Trophoblast cell (in vitro differentiated cells and primary cell): ENCODE measurements around the gene OCIAD1.

Source experiments
- DNase-seq, 2 donors: peaks; one replicate each; pipeline ENCODE4 v3.0.0-alpha.2; 2016
- H2AFZ ChIP-seq: 2 replicates; pipeline ENCODE4 v1.6.1; 2013; ENCODE audit warnings: low read length, moderate library complexity, mild to moderate bottlenecking; ENCODE audit not compliant: insufficient read depth, poor library complexity
- H2AK5ac ChIP-seq: 2 replicates; pipeline ENCODE4 v1.6.1; 2013; ENCODE audit warnings: mild to moderate bottlenecking, low read length
- H2BK120ac ChIP-seq: 2 replicates; pipeline ENCODE4 v1.6.1; 2013; ENCODE audit warnings: low read length, mild to moderate bottlenecking, moderate library complexity; ENCODE audit not compliant: insufficient read depth, poor library complexity
- H2BK12ac ChIP-seq: 2 replicates; pipeline ENCODE4 v1.6.1; 2013; ENCODE audit warnings: mild to moderate bottlenecking, low read length, moderate library complexity
- H2BK5ac ChIP-seq: 2 replicates; pipeline ENCODE4 v1.6.1; 2013; ENCODE audit warnings: low read length, low read depth, moderate library complexity, mild to moderate bottlenecking; ENCODE audit not compliant: poor library complexity
- H3K14ac ChIP-seq: 2 replicates; pipeline ENCODE4 v1.6.1; 2013; ENCODE audit warnings: mild to moderate bottlenecking, low read length
- H3K18ac ChIP-seq: 2 replicates; pipeline ENCODE4 v1.6.1; 2013; ENCODE audit warnings: mild to moderate bottlenecking, low read length
- H3K23ac ChIP-seq: 2 replicates; pipeline ENCODE4 v1.6.1; 2013; ENCODE audit warnings: low read length
- H3K27ac ChIP-seq: 2 replicates; pipeline ENCODE4 v1.5.1; 2013; ENCODE audit warnings: low read depth, mild to moderate bottlenecking, inconsistent platforms, low read length, moderate library complexity
- H3K27me3 ChIP-seq: 2 replicates; pipeline ENCODE4 v1.6.1; 2013; ENCODE audit warnings: inconsistent platforms, mild to moderate bottlenecking, low read length, moderate library complexity; ENCODE audit not compliant: insufficient read depth
- H3K36me3 ChIP-seq, 2 experiments: 1 replicate in 1 of 2; 2 replicates in 1 of 2; pipeline ENCODE4 v1.6.1; 2013; ENCODE audit warnings: low read length in 2 of 2, mild to moderate bottlenecking in 2 of 2, moderate library complexity in 1 of 2; ENCODE audit not compliant: insufficient read depth in 2 of 2, control insufficient read depth in 1 of 2
- H3K4ac ChIP-seq: 2 replicates; pipeline ENCODE4 v1.6.1; 2013; ENCODE audit warnings: low read depth, mild to moderate bottlenecking, low read length, moderate library complexity
- H3K4me1 ChIP-seq, 2 experiments: 1 replicate in 1 of 2; 2 replicates in 1 of 2; pipeline ENCODE4 v1.6.1; 2013; ENCODE audit warnings: low read length in 2 of 2, mild to moderate bottlenecking in 2 of 2, moderate library complexity in 1 of 2; ENCODE audit not compliant: insufficient read depth in 2 of 2, control insufficient read depth in 1 of 2
- H3K4me2 ChIP-seq: 2 replicates; pipeline ENCODE4 v1.6.1; 2013; ENCODE audit warnings: inconsistent platforms, mild to moderate bottlenecking, low read length, moderate library complexity
- H3K4me3 ChIP-seq: 2 replicates; pipeline ENCODE4 v1.5.1; 2013; ENCODE audit warnings: mild to moderate bottlenecking, low read depth, low read length, inconsistent platforms
- H3K79me1 ChIP-seq: one replicate; pipeline ENCODE4 v1.6.1; 2013; ENCODE audit warnings: low read length
- H3K79me2 ChIP-seq: 2 replicates; pipeline ENCODE4 v1.6.1; 2013; ENCODE audit warnings: low read length, mild to moderate bottlenecking; ENCODE audit not compliant: control insufficient read depth, insufficient read depth, poor library complexity
- H3K9ac ChIP-seq: 2 replicates; pipeline ENCODE4 v1.6.1; 2013; ENCODE audit warnings: mild to moderate bottlenecking, low read length
- H3K9me3 ChIP-seq: 2 replicates; pipeline ENCODE4 v1.6.1; 2013; ENCODE audit warnings: low read depth, mild to moderate bottlenecking, control low read depth, inconsistent platforms, low read length; ENCODE audit not compliant: insufficient read depth
- H4K12ac ChIP-seq: 2 replicates; pipeline ENCODE4 v1.6.1; 2013; ENCODE audit warnings: low read depth, mild to moderate bottlenecking, low read length, moderate library complexity
- H4K8ac ChIP-seq: 2 replicates; pipeline ENCODE4 v1.6.1; 2013; ENCODE audit warnings: low read depth, mild to moderate bottlenecking, low read length, moderate library complexity
- H4K91ac ChIP-seq: one replicate; pipeline ENCODE4 v1.6.1; 2013; ENCODE audit warnings: low read depth, mild to moderate bottlenecking, low read length, moderate library complexity
- WGBS: extraction: QIAGEN DNeasy Blood & Tissue Kit; methylation state at CpG from one replicate; pipeline ENCODE4 v1.1.7; 2013; ENCODE audit warnings: missing lambda C conversion rate; ENCODE audit not compliant: insufficient read length, insufficient coverage; ENCODE audit errors: extremely low coverage; 5-methylcytosine and 5-hydroxymethylcytosine counted together

Gene OCIAD1

GRCh38 chr4:48902266-48902665 is 71.4 kb downstream of the OCIAD1 start:
- Histone ChIP-seq H3K36me3 (peaks cover 11 to 25% of the 10 kb centered on the region in 2 experiments), H3K9me3 (no peaks in the 10 kb centered on the region), H3K18ac (no peak overlapping the region), H3K4ac (no peak overlapping the region), H2AK5ac (no peak overlapping the region), H2BK120ac (no peak overlapping the region), H3K4me2 (no peak overlapping the region), H3K9ac (no peak overlapping the region), H3K23ac (no peak overlapping the region), H3K4me3 (no peak overlapping the region), H2AFZ (no peak overlapping the region), H2BK5ac (no peak overlapping the region), H4K91ac (no peak overlapping the region), H3K79me2 (peaks cover 6% of the 10 kb centered on the region), H2BK12ac (no peak overlapping the region), H4K12ac (no peak overlapping the region), H3K14ac (no peak overlapping the region), H3K27me3 (no peaks in the 10 kb centered on the region), H3K27ac (no peak overlapping the region), H3K4me1 (peaks cover 13 to 14% of the 10 kb centered on the region in 2 experiments), H4K8ac (no peak overlapping the region), H3K79me1 (peaks cover 11% of the 10 kb centered on the region)
- peak; percentile 81 to 88 for DNase-seq

DNA sequence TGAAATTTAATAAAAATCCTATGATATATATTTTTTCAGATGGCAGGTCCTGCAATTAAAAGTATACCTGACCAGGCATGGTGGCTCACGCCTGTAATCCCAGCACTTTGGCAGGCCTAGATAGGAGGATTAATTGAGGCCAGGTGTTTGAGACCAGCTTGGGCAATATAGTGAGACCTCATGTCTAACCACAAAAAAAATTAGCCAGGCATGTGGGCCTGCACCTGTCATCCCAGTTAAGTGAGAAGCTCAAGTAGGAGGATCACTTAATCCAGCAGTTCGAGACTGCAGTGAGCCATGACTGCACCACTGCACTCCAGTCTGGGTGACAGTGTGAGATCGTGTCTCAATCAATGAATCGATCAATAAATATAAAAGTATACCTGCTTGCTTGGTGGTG is 73.2 kb downstream of the OCIAD1 start:
- no CpG with 5 or more reads among the region's 4 CpGs for WGBS
- H3K4ac ChIP-seq: no peak overlapping the region
- peaks cover 11% of the 10 kb centered on the region for H3K79me1 ChIP-seq
- no peak overlapping the region for H3K27ac ChIP-seq
- no peak overlapping the region for H3K23ac ChIP-seq
- peak; percentile 71 to 75 for DNase-seq
- no peak overlapping the region for H2AFZ ChIP-seq
- no peak overlapping the region for H3K18ac ChIP-seq
- no peak overlapping the region for H3K9ac ChIP-seq
- no peak overlapping the region for H3K14ac ChIP-seq
- H2BK120ac ChIP-seq: no peak overlapping the region
- H3K36me3 ChIP-seq: peaks cover 11 to 25% of the 10 kb centered on the region in 2 experiments
- H2BK12ac ChIP-seq: no peak overlapping the region
- peaks cover 13 to 14% of the 10 kb centered on the region in 2 experiments for H3K4me1 ChIP-seq
- no peak overlapping the region for H4K12ac ChIP-seq
- no peak overlapping the region for H2BK5ac ChIP-seq
- no peaks in the 10 kb centered on the region for H3K27me3 ChIP-seq
- H2AK5ac ChIP-seq: no peak overlapping the region
- no peaks in the 10 kb centered on the region for H3K9me3 ChIP-seq
- no peak overlapping the region for H3K4me2 ChIP-seq
- peaks cover 6% of the 10 kb centered on the region for H3K79me2 ChIP-seq
- no peak overlapping the region for H4K8ac ChIP-seq
- H4K91ac ChIP-seq: no peak overlapping the region
- no peak overlapping the region for H3K4me3 ChIP-seq

GRCh38 chr4:48904541-48905142 is 73.8 kb downstream of the OCIAD1 start:
- Histone ChIP-seq H3K9ac (no peak overlapping the region), H3K79me1 (peaks cover 11% of the 10 kb centered on the region), H3K4me2 (peak overlapping the region; percentile 4), H3K79me2 (peaks cover 6% of the 10 kb centered on the region), H3K4ac (no peak overlapping the region), H3K27me3 (no peaks in the 10 kb centered on the region), H2AFZ (no peak overlapping the region), H2AK5ac (no peak overlapping the region), H4K91ac (no peak overlapping the region), H3K4me3 (no peak overlapping the region), H4K12ac (no peak overlapping the region), H3K9me3 (no peaks in the 10 kb centered on the region), H2BK12ac (no peak overlapping the region), H3K18ac (no peak overlapping the region), H3K36me3 (peaks cover 11 to 25% of the 10 kb centered on the region in 2 experiments), H3K27ac (peak overlapping the region; percentile 13), H3K14ac (no peak overlapping the region), H3K23ac (no peak overlapping the region), H3K4me1 (peaks cover 13 to 17% of the 10 kb centered on the region in 2 experiments), H2BK5ac (no peak overlapping the region), H2BK120ac (no peak overlapping the region), H4K8ac (no peak overlapping the region)
- DNase-seq: peak; percentile 78 to 91
- WGBS: no CpG with 5 or more reads among the region's 3 CpGs

DNA sequence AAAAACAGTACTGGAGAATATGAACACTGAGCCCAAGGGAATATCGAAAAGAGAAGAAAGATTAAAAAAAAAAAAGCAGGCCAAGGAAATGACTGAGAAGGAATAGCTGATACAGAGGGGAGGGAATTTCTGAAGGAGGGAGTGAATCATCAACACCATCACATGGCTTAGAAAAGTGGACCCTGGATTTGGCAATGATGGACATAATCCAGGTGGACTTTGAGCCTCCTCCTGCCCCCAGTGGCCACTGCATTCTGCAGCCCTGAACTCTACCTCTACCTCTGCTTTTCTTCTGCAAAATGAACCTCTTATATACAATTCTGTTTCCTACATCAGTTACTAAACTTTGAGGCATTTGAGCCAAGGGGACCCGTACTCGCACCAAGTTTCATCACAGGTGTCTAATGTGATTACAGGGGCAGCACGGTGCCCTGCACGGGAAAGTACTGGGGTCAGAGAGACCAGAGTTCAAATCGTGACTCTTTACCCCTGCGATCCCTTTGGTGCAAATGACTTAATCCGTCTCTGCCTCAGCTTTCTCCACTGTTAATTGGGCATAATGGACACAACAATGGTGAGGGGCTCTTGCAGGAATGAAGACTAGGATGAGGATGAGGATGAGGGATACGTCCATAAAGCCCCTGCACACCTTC is 74.6 kb downstream of the OCIAD1 start:
- H3K4me1 ChIP-seq: peaks cover 13 to 19% of the 10 kb centered on the region in 2 experiments
- H3K79me1 ChIP-seq: peaks cover 11% of the 10 kb centered on the region
- peaks cover 11 to 22% of the 10 kb centered on the region in 2 experiments for H3K36me3 ChIP-seq
- H3K9ac ChIP-seq: no peak overlapping the region
- H3K4me2 ChIP-seq: peak overlapping the region; percentile 89
- no peak overlapping the region for H2BK12ac ChIP-seq
- H3K9me3 ChIP-seq: no peaks in the 10 kb centered on the region
- no peak overlapping the region for H3K27ac ChIP-seq
- H2BK5ac ChIP-seq: no peak overlapping the region
- H4K12ac ChIP-seq: peak overlapping the region; percentile 49
- no CpG with 5 or more reads among the region's 9 CpGs for WGBS
- H2BK120ac ChIP-seq: peak overlapping the region; percentile 44
- H2AFZ ChIP-seq: peak overlapping the region; percentile 50
- H3K4ac ChIP-seq: peak overlapping the region; percentile 28
- no peaks in the 10 kb centered on the region for H3K27me3 ChIP-seq
- H4K8ac ChIP-seq: peak overlapping the region; percentile 77
- H3K4me3 ChIP-seq: peak overlapping the region; percentile 83
- no peak overlapping the region for H3K14ac ChIP-seq
- H2AK5ac ChIP-seq: no peak overlapping the region
- H4K91ac ChIP-seq: no peak overlapping the region
- peak in 1 of 2 donors; percentile 38 for DNase-seq
- H3K18ac ChIP-seq: peak overlapping the region; percentile 23
- no peak overlapping the region for H3K23ac ChIP-seq
- peaks cover 6% of the 10 kb centered on the region for H3K79me2 ChIP-seq
